GM19043 (cell line): ENCODE data around the gene DGKH.

Experiments used
- ATAC-seq: cut with Tn5 transposase; IDR thresholded peaks from one replicate; pipeline ENCODE4 v1.9.1; 2021; ENCODE audit warnings: low read depth; ENCODE audit not compliant: unreplicated experiment

The DGKH gene, protein sequence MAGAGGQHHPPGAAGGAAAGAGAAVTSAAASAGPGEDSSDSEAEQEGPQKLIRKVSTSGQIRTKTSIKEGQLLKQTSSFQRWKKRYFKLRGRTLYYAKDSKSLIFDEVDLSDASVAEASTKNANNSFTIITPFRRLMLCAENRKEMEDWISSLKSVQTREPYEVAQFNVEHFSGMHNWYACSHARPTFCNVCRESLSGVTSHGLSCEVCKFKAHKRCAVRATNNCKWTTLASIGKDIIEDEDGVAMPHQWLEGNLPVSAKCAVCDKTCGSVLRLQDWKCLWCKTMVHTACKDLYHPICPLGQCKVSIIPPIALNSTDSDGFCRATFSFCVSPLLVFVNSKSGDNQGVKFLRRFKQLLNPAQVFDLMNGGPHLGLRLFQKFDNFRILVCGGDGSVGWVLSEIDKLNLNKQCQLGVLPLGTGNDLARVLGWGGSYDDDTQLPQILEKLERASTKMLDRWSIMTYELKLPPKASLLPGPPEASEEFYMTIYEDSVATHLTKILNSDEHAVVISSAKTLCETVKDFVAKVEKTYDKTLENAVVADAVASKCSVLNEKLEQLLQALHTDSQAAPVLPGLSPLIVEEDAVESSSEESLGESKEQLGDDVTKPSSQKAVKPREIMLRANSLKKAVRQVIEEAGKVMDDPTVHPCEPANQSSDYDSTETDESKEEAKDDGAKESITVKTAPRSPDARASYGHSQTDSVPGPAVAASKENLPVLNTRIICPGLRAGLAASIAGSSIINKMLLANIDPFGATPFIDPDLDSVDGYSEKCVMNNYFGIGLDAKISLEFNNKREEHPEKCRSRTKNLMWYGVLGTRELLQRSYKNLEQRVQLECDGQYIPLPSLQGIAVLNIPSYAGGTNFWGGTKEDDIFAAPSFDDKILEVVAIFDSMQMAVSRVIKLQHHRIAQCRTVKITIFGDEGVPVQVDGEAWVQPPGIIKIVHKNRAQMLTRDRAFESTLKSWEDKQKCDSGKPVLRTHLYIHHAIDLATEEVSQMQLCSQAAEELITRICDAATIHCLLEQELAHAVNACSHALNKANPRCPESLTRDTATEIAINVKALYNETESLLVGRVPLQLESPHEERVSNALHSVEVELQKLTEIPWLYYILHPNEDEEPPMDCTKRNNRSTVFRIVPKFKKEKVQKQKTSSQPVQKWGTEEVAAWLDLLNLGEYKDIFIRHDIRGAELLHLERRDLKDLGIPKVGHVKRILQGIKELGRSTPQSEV

DNA sequence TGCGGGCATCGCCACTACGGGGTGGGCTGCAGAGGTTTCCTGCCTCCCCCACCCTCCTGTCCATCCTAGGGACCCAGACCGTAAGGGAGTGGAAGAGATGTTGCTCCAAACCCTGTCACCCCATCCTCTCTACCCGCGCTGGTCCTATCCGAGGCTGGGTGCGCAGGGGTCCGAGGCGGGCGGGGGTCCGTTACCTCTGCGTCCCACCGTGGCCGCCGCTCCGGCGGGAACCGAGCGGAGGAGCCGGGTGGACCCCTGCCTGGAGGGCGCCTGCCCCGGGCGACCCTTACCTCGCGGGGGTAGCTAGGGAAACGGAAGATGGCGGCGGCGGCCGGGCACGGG, at the start of gene DGKH:
Gene DGKH (plus strand): TSS at position 307 of the 342 bp plus-strand sequence. CDS start 126 bp downstream, outside the sequence.
- peak; percentile 19 for ATAC-seq

DNA sequence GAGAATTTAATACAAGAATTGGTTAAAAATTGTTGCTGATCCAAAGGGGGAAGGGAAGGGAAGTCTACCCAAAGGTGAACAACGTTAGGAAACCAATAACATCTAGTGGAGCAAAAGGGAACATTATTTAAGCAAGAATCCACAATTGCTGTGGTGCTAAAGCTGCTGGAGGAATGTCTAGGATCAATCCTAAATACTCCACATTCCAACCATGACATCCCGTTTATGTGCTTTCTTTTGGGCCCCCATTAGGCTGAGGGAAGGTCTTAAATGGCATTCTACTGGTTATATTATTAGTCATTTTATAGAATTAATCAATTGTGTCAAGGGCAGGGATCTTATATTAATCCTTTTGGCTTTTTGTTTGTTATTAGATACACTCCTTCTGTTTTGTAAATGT, 47.6 kb upstream of the DGKH start:
- no peak for ATAC-seq

DNA sequence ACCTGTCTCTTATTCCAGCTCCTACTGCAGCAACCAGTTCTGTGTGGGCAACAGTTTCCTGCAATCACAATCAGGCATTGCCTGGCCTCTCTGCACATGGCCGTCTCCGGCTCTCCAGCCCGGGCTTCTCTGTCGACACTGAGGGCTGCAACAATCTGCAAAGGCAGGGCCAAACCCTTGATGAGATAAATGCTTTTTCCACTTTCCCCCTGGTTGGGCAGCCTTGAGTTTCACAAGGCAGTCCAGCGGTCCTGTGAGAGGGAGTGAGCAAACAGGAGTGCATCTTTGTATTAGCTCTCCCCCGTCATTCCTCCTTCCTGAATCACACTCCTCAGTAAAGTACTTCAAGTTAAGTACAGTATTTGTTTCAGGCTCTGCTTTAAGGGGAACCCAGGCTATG, 46.9 kb upstream of the DGKH start:
- ATAC-seq: no peak

DNA sequence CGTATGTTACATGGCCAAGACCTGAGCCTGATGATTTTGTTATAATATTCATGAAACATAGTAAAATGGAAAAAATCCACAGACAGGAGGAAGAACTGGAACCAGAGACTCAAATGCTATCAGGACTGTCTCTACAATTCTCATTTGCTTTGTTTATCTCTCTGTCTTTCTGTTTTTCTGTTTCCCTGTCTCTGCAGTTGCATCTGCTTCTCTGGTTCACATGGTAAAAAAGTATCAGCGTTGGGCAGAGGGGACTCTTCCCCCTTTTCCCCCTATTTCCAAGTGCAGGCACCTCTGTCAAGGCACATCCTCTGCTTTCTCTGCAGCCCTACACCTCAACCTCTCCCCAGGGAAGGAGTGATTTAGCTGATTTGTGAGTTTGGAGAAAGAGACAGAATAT, 46.4 kb upstream of the DGKH start:
- ATAC-seq: no peak

DNA sequence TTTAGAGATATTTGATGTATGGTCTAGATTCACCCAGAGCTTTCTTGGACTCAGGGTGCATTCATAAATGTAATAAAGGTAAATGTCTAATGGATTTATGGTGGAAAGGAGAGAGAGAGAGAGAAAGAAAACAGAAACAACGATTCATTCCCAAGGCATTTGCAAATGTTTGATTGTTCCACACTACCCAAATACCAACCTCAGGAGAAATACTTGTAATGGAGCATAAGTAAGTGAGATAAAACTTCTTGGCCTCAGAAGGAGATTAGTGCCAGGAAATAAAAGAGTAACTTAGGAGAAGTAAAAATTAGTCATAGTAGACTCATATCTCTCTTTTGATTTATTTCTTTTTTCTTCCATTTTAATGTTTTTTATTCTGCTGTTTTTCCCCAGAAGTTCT, 40.6 kb upstream of the DGKH start:
- no peak for ATAC-seq

DNA sequence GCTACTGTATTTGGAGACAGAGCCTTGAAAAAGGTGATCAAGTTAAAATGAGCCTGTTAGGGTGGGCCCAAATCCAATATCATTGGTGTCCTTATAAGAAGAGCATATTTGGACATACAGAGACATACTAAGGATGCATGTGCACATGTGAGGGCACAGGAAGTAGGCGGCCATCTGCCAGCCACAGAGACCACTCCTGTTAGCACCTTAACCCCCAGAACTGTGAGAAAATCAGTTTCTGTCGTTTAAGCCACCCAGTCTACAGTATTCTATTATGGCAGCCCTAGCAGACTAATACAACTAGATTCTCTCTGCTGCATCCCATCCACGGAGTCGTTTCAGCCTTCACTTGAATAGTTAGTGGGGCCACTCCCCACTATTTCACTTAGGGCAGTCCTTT, 39.4 kb upstream of the DGKH start:
- no peak for ATAC-seq

DNA sequence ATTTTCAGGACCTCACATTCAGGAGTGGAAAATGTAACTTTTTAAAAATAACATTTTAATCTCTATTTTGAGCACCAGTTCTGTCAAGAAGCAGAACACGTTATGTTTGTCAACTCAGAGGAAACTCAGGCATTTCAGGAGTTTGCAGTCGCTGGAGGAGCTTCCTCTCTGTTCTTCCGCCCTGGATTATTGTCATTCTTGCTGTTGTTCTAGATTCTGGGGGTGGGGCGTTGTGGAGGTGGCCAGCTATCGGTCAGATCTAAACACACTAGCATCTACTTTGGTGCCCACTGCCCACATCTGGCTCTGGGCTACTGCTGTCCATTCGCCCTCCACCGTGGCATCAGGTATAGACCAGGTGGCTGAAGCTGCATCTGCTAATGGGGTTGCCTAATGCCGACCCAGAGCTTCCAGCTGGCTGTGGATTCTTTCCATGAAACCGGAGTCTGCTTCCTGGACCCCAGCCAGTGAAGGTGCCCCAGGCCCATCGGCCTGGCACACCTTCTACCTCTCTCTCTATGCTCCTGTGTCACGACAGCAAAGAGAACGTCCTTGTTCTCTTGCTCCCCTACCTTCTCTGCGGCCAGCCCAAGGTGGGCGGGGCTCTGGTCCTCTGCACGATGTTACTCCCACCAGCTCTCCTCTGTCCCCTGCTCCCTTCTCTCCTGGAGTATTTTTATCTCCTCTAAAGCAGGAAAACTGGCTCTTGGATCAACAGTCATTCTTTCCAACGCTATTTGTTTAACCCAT, 36.7 kb upstream of the DGKH start:
- ATAC-seq: no peak

DNA sequence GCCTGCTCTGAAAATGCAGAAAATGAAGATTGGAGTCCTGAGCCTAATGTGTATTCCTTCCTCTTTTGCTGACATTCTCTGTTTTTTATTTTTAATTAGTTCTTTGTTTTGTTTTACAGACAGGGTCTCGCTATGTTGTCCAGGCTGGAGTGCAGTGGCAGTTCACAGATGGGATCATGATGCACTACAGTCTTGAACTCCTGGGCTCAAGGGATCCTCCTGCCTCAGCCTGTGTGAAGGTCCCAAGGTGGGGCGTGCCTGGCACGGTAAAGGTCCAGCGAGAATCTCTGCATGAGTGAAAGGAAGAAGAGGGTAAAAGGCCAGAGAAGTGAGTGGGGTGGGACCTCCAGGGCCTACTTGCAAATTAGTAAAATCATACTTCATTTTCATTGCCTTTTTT, 34.3 kb upstream of the DGKH start:
- ATAC-seq: no peak

DNA sequence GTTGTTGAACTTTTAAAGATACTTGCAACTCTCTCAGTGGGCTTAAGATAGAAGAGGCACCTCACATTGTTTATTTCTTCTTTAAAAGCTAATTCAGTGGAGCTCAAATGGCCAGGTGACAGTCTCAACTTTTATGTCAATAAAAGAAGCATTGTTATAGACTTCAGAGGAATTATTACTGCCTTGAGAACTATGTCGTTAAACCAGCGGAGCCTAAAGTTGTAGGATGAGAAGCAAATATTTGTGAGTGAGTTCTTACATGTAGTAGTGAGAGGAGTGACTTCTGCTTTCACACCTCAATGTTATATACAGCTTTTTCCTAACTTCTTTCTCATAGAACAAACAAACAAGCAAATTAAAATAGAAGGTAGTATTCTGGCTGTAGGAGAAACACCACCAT, 31.2 kb upstream of the DGKH start:
- no peak for ATAC-seq

DNA sequence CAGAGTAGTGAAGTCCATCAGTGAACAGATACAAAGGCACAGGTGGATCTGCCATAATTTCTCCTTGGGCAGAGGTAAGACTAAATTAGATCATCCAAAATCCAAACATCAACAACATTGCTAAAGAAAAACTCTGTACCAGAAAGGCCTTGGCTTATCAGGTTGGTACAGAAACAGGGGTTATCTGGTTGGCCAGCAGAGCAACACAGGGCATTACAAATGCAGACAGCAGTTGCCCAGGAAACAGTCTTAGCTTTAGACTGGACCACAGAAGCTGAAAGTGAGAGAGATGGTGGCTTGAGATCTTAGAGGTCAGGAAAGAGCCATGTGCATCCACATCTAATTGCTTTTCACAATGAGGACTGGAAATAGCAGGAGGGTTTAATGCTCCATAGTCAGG, 26.6 kb upstream of the DGKH start:
- ATAC-seq: no peak

DNA sequence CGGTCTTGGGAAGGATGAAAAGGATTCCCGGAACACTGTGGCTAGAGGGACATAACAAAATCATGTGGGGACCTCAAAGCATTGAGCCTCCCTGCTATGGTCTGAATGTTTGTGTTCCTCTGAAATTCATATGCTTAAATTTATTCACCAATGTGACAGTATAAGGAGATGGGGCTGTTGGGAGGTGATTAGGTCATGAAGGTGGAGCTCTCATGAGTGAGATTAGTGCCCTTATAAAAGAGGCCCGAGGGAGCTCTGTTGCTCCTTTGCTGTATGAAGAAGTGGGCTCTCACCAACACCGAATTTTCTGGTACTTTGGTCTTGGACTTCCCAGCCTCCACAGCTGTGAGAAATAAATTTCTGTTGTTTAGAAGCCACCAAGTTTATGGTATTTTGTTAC, 26.1 kb upstream of the DGKH start:
- ATAC-seq: no peak

DNA sequence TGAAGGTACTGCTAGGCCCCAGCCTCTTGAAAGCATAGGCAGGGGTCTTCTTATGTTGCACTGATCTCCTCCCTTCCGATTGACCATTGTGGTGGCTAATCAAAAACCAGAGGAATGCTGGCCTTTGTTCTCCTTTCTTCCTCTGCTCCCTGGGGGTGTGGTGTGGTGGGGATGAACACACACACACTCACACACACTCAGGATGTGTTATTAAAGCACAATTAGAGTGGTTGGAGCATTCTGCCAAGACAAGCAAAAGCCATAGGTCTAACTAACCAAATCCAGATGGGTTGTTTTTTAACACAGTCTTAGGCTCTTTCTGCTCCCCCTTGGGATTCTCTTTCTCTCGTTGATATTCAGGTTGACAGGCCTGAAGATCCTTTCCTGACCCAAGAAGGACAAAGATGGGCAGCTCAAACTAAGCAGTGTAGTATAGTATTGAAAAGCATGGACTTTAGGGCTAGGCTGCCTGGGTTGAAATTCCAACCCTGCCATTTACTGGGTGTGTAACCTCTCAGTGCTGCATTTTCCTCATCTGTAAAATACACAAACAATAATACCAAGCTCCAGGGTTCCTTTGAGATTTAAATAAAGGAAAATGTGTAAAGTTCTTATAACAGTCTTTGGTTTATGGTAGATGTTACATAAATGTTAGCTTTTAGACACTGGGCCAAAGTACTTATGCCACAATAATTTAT, 25.5 kb upstream of the DGKH start:
- no peak for ATAC-seq

DNA sequence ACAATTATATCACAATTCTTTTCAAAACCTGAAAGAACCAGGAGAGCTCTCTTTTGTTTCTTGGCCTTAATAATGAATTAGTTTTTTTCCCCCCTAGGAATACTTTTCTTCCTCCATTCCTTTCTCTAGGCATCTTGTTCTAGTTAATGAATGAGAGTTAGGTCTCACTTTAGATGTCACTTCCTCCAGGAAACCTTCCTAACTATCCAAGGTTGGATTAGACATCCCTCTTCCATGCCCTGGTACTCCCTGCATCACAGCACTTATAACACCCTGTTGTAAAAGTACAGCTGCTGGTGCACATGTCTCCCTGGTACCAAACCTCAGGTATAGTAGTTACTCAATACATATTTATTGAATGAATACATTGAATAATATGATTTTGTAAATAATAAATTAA, 21.2 kb upstream of the DGKH start:
- ATAC-seq: no peak

DNA sequence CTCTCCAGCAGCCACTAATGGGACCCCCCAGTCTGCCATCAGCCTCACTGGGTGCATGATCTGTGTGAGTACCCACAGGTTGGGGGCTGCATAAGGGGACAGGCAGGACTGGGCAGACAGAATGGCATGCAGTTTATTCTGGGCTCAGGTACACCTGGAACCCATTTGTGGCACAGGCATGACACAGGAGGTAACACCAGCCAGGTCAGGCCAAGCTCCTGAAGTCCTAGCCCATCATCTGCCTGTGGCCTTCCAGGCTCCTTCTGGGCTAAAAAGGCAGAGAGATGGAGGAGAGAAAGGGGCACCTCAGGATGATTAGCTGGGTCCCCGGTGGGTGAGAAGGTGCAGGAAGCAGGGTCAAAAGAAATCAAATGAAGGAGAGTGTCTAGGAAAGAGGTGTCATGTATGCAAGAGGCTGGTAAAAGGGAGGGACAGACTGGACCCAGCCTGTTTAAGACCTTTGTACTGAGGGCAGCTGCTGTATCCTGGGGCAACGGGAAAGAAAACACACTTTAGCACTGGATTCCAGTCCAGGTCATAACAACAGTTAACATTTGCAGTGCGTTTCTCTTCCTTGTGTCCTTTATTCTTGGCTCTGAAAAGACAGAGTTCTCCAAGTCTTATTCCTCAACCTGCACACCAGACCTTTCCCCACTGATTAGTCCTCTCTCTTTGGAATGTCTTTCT, 20.2 kb upstream of the DGKH start:
- no peak for ATAC-seq

DNA sequence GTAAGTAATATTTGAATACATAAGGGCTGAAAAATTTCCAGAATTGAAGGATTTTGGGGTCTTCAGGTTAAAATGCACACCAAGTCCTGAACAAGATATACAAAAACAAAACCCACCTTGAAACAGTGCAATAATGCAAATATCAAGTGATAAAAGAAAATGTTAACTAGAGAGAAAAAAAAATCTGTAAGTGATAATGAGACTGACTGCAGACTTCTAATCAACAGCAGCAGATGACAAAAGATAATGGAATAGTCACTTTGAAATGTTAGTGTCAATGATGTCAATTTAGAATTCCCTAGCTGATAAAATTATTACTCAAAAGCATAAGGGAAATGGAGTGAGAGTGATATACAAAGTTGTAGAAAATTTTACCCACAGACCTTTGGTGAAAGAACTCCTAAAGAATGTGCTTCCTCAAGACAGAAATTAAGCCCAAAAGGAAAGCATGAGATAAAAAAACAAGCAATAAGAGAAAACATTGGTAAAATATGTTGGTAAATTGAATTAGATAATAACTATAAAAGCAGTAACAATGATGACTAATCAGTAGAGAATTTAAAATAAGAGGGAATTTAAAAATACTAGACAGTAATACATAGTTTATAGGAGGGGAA, 12.4 kb upstream of the DGKH start:
- ATAC-seq: no peak

DNA sequence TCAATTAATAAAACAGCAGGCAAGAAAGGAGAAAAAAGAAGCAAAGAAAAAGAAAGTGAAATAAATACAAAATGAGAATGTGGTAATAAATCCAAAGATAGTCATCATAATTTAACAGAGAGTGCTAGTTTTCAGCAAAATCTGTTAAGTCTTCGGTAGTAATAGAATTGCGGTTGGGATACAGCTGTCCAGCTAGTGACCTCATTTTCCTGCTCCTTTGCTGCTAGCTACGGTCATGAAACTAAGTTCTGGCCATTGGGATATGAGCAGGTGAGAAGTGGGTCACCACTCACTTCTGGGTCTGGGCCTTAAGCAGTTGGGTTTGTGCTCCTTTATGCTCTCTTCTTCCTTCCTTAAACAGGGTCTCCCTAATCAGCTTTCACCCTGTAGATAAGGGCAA, 11.7 kb upstream of the DGKH start:
- ATAC-seq: no peak

DNA sequence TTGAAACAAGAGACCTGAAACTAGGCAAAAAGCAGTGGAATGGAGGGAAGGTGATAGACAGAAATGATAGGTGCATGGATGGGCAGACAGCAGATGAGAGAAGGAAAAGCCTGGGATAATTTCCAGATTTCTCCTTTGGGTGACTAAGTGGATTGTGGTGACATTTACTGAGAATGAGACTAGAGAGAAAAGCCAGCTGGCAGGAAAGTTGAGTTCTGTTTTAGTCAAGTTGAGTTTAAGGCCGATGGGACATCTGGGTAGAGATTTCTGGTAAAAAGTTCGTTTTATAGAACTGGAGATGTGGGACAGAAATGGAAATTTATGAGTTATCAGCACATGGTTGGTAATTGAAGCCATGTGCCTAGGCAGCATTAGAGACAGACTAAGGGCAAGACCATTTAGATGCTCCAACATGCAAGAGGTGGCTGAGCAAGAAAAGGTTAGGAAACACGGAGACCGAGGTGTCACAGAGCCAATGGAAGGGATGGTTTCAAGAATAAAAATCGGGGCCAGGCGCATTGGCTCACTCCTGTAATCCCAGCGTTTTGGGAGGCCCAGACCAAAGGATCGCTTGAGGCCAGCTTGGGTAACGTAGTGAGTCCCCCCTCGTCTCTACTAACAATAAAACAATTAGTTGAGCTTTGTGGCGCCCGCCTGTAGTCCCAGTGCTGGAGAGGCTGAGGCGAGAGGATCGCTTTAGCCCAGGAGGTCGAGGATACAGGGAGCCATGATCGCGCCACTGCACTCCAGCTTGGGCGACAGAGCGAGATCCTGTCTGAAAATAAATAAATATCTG, 9.6 kb upstream of the DGKH start:
- no peak for ATAC-seq

DNA sequence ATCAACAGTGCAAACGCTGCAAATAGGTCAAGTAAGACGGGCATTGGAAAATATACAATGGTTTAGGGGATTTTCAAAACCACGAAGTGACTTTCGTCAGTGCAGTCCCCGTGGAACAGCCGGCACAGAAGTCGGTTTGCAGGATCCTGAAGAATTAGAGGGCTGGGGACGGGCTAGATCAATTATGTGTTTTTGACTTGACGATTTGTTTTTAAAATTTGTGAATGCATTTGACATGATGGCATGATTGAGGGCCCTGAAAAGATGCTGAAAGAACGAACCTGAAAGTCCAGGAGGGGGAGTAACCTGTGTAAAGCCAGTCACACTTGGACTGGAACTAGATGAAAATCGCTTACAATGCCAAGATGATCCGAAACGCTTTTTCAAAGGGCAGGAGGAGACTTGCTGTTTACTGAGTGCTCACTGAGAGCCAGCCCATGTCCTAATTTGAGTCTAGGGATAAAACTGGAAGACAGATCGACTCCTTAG, 8.9 kb upstream of the DGKH start:
- ATAC-seq: no peak
